HG03432 (cell line): ENCODE data around the gene ERICH6.
A peak's percentile ranks its signal among the peaks of the same experiment; 100 is the strongest.

Source experiments
- ATAC-seq: cut with Tn5 transposase; IDR thresholded peaks from one replicate; pipeline ENCODE4 v1.9.1; 2021; ENCODE audit warnings: mild to moderate bottlenecking, moderate library complexity; ENCODE audit not compliant: unreplicated experiment

The ERICH6 gene

DNA sequence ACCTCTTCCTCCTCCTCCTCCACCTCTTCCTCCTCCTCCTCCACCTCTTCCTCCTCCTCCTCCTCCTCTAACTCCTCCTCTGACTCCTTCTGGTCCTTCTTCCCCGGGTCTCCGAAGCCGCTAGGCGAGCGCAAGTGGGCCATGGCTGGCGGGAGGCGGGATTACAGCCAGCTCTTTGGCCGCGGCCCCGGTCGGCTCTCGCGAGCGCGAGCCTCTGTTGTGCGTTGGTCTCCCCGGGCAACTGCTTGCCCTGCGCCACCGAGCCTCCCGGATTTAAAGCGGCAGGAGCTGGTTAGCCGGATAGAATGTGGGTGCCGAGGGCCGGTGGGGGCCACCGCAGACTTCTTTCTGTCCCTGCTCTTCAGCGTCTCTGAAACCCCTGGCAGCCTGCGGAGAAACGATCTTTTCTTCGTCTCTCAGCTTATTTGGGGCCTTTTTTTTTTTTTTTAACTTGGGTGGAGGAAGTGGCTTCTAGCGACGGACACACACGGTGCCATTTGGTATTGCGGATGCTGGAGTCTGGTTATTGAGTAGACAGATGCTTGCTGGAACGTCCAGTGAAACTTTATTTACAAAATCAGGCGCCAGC lies at the start of gene ERICH6:
Gene ERICH6 (minus strand): TSS at position 165 of the 589 bp plus-strand sequence. CDS start 22 bp downstream, at position 143.
- peak; percentile 99 for ATAC-seq

DNA sequence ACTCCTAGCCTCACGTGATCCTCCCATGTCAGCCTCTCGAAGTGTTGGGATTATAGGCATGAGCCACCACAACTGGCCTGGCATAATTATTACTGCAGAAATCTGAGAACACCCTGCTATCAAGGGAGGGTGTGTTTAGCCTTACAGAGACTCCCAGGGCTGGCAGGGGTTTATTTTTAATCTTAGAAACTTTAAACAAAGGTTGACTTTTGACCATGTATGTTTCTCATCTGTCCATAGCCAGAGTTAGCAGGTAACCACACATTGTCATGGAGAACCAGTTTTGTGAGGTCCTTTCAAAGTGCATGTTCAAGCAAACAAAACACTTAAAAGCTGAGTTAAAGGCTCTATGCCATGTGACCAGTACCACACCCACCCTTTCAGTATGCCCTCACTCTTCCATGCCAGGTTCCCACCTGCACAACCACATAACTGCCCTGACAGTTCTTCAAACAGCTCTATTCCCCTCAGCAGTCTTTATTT lies 48.1 kb upstream of the ERICH6 start:
- no peak for ATAC-seq

DNA sequence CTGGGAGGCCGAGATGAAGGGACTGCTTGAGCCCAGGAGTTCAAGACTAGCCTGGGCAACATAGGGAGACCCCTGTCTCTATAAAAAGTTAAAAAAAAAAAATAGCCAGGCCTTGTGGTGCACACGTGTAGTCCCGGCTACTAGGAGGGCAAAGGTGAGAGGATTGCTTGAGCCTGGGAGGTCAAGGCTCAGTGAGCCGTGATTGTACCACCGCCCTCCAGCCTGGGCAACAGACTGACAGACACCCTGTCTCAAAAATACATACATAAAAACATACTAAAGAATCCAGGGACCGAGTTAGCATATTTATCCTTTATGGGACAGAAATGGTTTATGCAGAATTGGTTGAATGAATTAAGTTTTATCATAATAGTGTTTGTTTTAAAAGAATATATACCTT lies 45.5 kb upstream of the ERICH6 start:
- no peak for ATAC-seq

DNA sequence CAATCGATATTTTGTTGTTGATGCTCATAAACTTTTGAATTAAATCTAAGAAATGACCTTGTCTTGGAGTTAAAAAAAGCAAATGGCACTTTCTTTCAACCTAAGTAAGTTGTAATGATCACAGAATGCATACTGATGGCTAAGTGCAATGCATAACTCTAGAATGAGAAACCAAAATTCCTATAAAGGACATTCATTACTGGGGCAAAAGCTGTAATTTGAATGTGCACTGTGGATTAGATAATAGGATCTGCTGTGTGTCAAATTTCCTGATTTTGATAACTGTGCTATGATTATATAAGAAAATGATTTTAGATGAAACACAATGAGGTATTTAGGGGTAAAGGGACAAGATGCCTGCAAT lies 44.9 kb upstream of the ERICH6 start:
- no peak for ATAC-seq

DNA sequence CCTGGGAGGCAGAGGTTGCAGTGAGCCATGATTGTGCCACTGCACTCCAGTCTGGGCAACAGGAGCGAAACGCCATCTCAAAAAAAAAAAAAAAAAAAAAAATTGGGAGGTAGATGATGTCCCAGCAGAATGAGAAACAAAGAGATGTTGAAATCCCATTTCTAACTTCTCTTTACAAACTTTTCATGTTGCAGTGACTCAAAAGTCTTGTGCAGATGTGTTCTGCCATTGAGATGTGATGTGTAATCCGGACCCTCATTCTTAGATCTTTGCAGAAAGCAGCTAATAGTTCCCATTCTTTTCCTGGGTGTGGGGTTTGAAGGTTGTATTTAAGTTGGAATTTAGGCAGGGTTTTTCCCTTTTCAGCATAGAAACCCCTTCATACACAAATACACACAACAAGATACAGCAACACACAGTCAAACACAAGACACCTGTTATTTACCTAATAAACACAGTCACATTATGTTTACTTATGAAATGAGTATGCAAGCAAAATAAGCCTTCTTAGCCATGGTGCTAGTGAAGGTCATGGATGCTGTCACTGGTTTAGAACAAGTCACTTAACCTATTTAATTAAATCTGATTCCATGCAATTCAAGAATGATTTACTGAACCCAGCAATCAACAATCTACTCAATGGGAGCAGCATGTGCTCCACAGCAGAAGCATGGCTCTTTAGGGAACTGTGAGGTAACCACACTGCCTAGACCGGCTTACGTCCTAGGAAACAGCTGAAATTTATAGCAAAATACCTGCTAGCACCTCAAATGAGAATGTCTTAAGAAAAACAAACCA lies 44.4 kb upstream of the ERICH6 start:
- ATAC-seq, result no peak

DNA sequence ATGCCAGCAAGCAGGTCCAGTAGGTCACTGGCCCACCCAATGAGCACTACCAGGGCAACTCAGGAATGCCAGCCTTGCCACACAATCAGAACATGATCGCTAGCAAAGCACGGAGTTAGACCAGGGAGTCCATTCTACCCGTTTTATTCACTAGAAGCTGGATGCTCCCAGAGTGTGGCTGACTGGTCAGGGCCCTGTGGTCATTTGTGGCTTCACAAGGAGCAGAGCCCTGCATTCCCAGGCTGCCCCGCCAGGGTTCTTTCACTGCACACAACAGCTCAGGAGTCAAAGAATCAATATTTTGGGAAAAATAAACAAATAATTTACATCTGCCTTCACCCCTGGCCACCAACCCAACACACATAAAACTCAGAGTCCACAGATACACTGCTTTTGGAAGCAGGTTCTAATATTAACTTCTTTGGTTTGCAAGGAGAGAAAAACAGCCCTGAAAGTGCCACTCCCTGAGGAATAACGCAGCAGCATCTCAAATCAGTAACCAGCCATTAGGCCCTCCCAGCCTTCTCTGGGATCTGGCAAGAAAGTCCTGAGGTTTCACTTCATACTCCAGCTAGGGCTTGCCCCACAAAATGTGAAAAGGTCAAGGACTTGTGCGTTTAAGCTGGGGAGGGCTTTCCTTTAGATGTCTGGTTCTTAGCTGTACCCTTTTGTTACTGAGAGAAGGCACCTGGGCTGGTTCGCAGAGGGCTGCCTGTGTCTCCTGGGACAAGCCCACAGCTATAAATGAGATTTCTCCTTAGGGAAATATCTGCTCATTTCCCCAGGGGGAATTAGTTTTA lies 43.3 kb upstream of the ERICH6 start:
- no peak for ATAC-seq

DNA sequence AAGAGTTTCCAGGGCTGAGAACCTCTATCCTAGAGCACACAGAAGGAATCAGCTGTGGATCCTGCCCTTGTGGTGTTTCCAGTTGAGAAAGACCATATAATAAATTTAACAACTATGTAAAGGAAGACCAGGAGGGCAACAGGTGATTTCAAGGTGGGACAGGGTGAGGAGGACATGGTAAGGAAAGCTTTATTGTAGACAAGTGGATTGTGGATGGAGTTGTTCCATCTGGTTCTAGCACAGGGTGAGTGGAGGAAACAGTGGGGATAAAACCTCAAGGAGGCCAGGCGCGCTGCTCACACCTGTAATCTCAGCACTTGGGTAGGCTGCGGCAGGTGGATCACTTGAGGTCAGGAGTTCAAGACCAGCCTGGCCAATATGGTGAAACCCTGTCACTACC lies 42.1 kb upstream of the ERICH6 start:
- ATAC-seq, result no peak

DNA sequence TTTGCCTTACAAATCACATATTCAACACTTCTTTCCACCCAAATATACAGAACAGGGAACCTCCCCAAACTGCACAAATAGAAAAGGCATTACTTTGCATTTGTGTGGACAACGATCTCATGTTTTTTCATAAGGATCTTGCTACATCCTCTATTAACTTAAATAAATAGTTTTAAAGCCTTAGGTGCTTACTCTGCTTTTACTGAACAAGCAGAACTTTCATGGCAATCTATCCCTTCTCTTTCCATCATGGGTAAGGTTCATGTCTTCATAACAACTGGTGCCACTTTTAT lies 41.1 kb upstream of the ERICH6 start:
- no peak for ATAC-seq

DNA sequence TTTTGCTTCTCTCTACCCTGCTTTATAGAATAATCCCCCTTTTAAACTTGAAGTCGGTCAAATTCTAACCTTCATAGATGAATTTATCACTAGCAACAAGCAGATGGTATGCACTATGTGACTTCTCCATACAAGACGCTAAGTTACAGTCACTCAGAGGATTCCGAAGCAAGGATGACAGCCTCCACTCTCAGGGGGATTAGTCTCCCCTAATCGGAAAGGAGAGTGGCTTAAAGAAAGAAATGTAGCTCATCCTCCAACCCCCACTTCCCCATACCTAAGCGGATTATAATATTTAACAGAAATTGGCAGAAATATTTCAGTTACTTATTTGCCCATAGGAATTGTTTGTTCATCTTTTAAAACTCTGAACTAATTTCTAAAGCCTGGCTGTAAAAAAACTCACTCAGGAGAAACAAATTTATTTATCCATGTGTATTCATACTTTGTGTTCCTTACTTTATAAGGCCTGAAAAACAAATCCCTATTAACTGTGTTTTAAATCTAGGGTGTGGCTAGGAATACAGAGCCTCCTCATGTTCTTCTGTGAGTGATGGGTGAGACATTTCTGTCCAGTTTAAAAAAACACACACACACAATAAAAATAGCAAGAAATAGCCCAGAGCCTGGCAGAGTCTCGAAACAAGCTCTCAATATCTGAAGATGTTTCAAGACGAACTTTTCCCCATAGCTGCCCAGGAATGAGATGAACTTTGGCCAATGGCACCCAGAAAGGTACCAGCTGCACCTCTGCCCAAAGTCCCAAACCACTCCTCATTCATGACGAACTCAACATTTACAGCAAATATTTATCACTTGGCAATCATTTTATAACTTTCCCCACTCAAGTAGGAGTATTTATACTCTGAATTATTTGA lies 40.6 kb upstream of the ERICH6 start:
- ATAC-seq, result no peak

DNA sequence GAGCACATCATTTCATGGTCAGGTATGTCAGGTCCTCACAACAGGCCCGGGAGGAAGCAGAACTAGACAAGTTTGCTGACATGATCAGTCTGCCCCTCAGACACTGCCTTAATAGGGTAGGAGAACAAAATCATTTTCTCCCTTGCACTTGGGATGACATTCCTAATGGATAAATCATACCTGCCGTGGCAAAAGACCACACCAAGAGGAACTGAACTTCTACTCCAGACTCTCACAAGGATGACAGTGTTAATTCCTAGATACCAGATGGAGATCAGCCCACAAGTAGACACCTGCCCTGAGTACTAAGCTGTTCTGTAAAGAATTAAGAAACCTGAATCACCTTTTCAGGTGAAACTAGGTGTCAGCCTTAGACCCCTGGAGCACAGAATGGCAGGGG lies 39.8 kb upstream of the ERICH6 start:
- no peak for ATAC-seq

DNA sequence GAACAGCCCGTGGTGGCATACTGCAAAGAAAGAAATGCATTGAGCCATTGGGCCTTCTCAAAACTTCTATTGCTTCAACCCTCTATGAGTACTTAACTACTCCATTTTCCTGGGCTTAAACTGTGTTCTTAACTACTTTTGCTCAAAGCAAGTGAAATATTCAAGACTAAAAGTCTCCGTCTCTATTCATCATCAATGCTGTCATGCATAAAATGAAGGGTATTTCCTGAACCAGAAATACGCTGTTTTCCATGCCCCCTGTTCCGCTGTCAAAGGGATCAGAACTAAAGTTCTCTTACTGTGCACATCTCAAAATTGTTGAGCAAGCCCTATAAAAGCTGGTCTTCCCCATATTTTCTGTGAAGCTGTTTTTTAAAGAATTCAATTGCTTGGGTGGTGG lies 39.0 kb upstream of the ERICH6 start:
- no peak for ATAC-seq

DNA sequence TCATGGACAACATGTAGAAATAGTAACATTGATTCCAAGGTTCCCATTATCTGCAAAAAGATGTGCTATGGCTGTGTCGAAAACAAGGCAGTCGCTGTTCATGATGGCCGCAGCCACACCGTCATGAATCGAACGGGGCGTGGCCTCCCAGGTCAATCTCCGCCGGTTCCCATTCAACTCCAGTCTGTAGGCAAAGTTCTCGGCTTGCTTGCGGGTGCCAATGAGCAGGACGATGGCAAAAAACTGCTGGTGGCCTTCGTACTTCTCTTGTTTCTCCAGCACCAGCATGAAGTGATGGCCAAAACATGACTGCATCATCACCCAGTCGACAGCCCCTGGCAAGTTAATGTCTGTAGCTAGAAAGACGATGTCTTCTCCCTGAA lies 38.4 kb upstream of the ERICH6 start:
- no peak for ATAC-seq

DNA sequence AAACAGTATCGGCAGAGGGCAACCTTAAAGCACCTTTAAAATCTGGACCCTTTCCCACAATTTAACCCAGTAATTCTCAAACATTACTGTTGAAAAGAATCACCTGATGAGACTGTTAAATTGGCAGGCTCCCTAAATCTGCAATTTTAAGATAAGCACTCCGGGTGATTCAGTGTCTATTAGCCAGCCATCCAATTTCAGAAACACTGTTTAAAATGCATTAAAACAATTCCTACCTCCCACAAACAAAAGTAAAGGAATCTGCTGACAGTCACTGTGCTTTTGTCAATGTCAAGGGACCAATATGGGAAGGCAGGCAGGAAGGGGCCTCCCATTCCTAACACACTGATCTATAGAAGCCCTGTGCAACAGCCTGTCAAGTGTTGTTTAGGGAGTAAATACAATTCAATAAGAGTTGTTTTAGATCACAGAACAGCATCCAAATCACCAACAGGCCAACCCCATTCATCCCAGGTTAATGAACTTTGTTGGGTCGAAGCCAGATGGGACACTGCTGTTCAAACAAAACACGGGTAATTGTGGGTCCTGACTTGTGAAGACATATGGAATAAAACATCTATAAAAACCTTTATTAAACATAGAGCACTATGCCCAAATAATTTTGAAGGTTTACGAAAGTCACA lies 37.9 kb upstream of the ERICH6 start:
- ATAC-seq, result no peak

DNA sequence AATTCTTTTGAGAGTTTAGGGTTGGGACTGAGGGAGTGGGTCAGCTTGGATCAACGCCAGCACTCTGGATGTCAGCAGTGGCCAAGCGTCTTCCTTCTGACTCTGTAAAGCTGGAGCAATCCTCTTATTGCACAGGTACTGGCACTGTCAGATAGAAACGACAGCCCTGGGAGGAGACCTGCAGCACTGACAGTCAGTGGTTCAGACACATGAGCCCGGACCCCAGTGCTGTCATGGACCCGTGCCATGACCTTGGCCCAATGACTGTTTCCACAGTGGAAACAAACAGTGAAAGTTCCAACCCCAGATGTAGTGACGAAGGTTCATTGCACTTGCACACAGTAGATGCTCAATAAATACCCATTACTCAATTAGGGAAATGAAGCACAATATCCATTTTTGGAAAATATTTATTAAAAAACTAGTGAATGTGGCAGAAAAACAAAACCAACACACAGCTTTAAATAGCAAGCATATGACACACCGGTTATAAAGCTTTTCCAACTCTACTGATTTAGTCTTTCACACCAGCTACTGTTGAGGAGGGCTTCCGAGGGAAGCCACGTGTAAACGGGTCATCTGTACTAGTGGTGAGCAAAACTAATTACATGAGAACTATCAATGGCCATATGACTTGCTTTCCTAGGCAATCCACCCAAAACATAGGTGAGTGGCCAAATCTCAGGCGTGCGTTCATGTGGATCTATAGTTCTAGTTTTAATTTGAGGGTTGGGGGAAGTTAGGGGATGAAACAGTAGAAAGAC lies 37.2 kb upstream of the ERICH6 start:
- no peak for ATAC-seq

DNA sequence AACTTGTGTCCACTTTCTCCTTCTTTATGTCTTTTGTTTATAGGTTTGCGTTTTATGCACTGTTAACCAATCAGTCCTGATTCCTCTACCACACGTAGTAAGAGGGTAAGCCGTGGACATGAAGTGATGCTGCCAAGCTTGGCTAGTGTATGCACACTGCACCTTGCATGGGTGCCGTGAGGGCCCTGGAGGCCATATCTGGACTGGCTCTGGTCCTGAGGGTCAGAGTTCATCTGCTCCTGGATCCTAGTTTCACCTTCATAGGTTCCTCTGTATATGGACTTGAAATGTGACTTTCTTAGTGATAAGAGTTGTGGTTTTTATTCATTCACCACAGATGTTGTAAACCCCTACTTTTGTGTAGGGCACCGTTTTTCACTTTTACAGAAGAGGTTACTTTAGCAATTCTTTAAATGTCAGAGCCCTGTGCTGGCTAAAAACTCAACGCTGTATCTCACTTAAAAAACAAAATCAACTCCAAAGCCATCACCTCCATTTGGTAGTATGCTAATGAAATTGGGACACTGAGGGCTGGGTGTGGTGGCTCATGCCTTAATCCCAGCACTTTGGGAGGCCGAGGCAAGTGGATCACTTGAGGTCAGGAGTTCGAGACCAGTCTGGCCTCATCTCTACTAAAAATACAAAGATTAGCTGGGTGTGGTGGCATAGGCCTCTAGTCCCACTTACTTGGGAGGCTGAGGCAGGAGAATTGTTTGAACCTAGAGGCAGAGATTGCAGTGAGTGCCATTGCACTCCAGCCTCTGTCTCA lies 36.3 kb upstream of the ERICH6 start:
- peak; percentile 31 for ATAC-seq

DNA sequence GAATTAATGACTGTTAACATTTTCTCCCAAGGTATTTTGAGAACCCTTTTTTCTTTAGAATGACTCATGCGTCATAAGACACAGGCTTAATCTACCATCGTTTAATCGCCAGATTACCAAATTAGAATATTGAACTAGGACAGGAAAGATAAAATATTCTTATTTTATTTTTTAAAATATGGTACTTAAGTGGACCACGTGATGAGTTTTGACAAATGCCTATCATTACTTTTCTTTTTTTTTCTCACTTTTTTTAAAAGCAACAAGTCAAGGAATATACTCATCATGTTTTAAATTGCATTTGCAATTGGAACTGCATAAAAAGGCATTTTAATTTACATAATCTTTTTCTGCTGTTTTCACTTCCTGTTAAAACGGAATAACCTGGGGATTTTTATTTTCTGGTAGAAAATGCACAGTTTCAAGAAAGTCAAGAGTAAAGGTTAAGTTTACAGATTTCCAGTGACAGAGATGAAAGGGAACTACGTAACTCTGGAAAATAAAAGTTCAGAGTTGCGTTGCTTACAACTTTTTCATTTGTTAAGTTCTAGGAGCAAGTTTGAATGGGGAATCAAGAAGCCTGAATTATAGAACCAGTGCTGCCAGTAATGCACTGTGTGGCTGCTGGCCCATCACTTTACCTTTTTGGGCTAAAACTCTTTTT lies 35.6 kb upstream of the ERICH6 start:
- ATAC-seq, result peak; percentile 39

DNA sequence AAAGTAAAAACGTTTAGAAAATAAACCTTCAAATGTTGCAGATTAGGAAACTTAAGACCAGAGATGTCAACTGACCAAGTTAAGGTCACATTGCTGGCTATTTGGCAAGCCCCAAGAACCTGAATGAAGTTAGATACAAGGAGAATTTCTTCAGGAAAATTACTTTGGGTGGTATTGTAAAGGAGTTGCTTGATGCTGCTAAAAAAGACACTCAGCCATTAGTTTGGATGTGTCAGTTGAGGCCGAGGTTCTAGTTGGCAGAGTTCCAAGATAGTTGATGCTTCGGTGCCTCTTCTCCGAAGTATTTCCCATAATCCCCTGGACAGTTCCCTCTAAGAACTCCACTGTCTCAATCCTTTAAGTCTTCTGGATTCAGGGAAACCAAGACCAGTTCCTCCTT lies 35.0 kb upstream of the ERICH6 start:
- no peak for ATAC-seq

DNA sequence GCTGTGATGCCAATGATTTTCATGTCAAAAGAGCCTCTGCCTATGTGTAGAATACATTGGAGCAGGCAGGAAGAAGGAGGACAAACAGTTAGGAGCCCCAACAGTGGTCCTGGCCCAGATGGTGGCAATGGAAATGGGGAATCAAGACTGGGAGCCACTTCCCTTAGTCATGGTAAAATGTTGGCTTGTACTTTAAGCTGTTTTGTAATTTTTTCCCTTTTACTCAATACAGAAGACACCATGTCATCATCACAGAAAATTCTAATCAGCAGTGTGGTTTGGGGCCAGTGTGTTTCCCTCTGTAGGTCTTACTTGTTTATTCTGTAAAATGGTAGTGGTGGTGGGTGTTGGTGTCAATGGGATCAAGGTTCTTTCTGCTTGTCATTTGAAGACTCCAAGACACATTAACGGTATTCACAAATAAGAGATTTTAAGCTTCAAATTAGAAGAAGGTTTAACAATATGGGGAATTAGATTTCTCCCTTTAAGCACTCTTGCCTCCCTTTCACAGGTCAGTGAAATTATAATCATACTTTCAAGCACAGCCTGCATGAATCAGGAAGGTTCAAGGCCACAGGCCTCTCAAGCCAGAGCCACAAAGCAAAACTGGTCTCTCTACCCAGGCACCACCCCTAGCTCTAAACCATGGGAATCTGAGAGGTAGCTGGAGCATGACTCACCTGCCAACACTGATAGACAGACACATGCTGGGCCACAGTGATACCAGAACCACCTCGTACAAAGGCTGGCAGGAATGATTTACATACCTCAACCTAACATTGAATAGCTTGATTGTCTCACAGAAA lies 34.4 kb upstream of the ERICH6 start:
- ATAC-seq, result peak; percentile 65
